Measurements from ENCODE around the gene PEDS1.

DNA sequence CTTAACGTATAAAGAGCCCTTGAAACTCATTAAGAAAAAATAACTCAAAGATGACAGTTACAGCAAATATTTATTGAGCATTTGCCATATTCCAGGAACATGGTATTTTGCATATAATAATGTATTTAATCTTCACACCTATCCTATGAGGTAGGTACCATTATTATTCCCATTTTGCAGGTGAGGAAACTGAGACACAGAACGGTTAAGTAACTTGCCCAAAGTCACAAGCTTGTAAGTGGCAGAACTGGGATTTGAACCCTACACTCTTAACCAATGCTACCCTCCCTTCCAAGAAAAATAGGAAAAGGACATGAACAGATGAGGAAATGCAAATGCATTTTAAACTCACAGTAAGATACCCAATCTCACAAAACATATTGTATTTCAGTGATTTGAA lies 35.3 kb downstream of the PEDS1 start:
- TF ChIP-seq, protein P1, sequence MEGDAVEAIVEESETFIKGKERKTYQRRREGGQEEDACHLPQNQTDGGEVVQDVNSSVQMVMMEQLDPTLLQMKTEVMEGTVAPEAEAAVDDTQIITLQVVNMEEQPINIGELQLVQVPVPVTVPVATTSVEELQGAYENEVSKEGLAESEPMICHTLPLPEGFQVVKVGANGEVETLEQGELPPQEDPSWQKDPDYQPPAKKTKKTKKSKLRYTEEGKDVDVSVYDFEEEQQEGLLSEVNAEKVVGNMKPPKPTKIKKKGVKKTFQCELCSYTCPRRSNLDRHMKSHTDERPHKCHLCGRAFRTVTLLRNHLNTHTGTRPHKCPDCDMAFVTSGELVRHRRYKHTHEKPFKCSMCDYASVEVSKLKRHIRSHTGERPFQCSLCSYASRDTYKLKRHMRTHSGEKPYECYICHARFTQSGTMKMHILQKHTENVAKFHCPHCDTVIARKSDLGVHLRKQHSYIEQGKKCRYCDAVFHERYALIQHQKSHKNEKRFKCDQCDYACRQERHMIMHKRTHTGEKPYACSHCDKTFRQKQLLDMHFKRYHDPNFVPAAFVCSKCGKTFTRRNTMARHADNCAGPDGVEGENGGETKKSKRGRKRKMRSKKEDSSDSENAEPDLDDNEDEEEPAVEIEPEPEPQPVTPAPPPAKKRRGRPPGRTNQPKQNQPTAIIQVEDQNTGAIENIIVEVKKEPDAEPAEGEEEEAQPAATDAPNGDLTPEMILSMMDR (IDR thresholded peaks at IDR 0.05): no peak
- no peak for TF ChIP-seq POLR2A (IDR thresholded peaks at IDR 0.05)

Measured in testis (tissue), 2 donors.